Natural killer cell (primary cell): ENCODE data around the gene ATF6. TPM values are rescaled to one million over a fixed set of nuclear protein-coding genes. Genes with fewer than 3 reads are reported as not detected.
"Not testable (repeated sequence)": the region's sequence is repeated elsewhere in the genome, so short reads cannot be mapped to it uniquely, and the experiment has no call there.

Experiments used
- ATAC-seq, 3 donors: fragments of 150-1000 bp in 2 of 3; fragments of 200-7000 bp in 1 of 3; cut with Tn5 transposase; 1 replicate in 1 of 3; 2 replicates in 2 of 3; pipeline ENCODE4 v1.10.0; 2021; ENCODE audit warnings: mild to moderate bottlenecking in 2 of 3, moderate library complexity in 2 of 3
- DNase-seq, 2 donors: peaks; one replicate each; pipeline versions ENCODE4 v3.0.0 to v3.0.0-alpha.2; 2013 to 2021; ENCODE audit warnings: mixed read lengths in 1 of 2
- H3K27ac ChIP-seq: one replicate; pipeline ENCODE4 v1.5.1; 2013; ENCODE audit warnings: mild to moderate bottlenecking, low read length
- H3K27me3 ChIP-seq: one replicate; pipeline ENCODE4 v1.6.1; 2013; ENCODE audit warnings: low read length; ENCODE audit not compliant: control insufficient read depth, insufficient read depth
- H3K36me3 ChIP-seq: one replicate; pipeline ENCODE4 v1.6.1; 2013; ENCODE audit warnings: low read length; ENCODE audit not compliant: control insufficient read depth, insufficient read depth
- H3K4me1 ChIP-seq: one replicate; pipeline ENCODE4 v1.6.1; 2013; ENCODE audit warnings: low read length; ENCODE audit not compliant: control insufficient read depth, insufficient read depth
- H3K4me3 ChIP-seq: one replicate; pipeline ENCODE4 v1.5.1; 2013; ENCODE audit warnings: low read length
- H3K9me3 ChIP-seq: one replicate; pipeline ENCODE4 v1.6.1; 2013; ENCODE audit warnings: low read length; ENCODE audit not compliant: control insufficient read depth, insufficient read depth
- H3K27ac Mint-ChIP-seq, 2 donors: one replicate each; pipeline ENCODE4 v1.8.0; 2022; ENCODE audit warnings: mild to moderate bottlenecking in 2 of 2, mixed read lengths in 2 of 2, moderate library complexity in 1 of 2
- H3K27me3 Mint-ChIP-seq, 2 donors: one replicate each; pipeline ENCODE4 v1.8.0; 2022; ENCODE audit warnings: low read depth in 2 of 2, mixed read lengths in 2 of 2
- H3K36me3 Mint-ChIP-seq: one replicate; pipeline ENCODE4 v1.8.0; 2022; ENCODE audit warnings: mixed read lengths
- H3K4me1 Mint-ChIP-seq, 2 donors: one replicate each; pipeline ENCODE4 v1.8.0; 2022; ENCODE audit warnings: mixed read lengths in 2 of 2
- H3K4me3 Mint-ChIP-seq: one replicate; pipeline ENCODE4 v1.8.0; 2022; ENCODE audit warnings: mild to moderate bottlenecking, moderate library complexity, mixed read lengths
- H3K9me3 Mint-ChIP-seq, 2 donors: one replicate each; pipeline ENCODE4 v1.8.0; 2022; ENCODE audit warnings: mixed read lengths in 2 of 2
- CTCF ChIP-seq: fragments of 200-600 bp; IDR thresholded peaks from one replicate; pipeline ENCODE4 v1.8.0; 2022; ENCODE audit warnings: antibody characterized with exemption
- WGBS: methylation state at CpG from one replicate; pipeline ENCODE4 v1.1.7; 2013; ENCODE audit warnings: missing lambda C conversion rate; ENCODE audit not compliant: insufficient coverage; 5-methylcytosine and 5-hydroxymethylcytosine counted together
- intact Hi-C: fragments of 100-400 bp; cut with micrococcal nuclease; formaldehyde crosslinking; loops from one replicate; pipeline ENCODE4 v1.14.2; 2022
- total RNA-seq, 4 donors: library from RNA; stranded (reverse); fragments of 120-200 nt in 1 of 4; gene quantifications; one replicate each; pipeline versions ENCODE4 v1.2.3 to v1.2.4, GENCODE V29; 2013 to 2022

The ATF6 gene
- total RNA-seq, 3 donors from 2014 or later (not counting 1 experiment from before 2014, with no cell fraction given): 16.8 to 25.0 (median 21.8) TPM

- peaks cover 36 to 60% of the 10 kb centered on the region in 2 donors for H3K4me1 Mint-ChIP-seq
- 100% methylated on average over 1 of the region's 1 CpG for WGBS
- DNase-seq (no peak), ATAC-seq (no peak)
- no peak for TF ChIP-seq CTCF
- H3K9me3 Mint-ChIP-seq: no peaks in the 10 kb centered on the region
- Histone ChIP-seq H3K4me3 (no peak overlapping the region), H3K27ac (no peak overlapping the region), H3K4me1 (peaks cover 27% of the 10 kb centered on the region), H3K36me3 (no peaks in the 10 kb centered on the region), H3K9me3 (no peaks in the 10 kb centered on the region), H3K27me3 (no peaks in the 10 kb centered on the region)
- H3K27ac Mint-ChIP-seq: no peak overlapping the region
- no peak overlapping the region for H3K4me3 Mint-ChIP-seq
- H3K36me3 Mint-ChIP-seq: no peaks in the 10 kb centered on the region
- intact Hi-C loops: loop anchor here (10.0 kb wide), 1 partner anchor 178 kb away; the partner anchor contains the start of gene FCGR3A
- H3K27me3 Mint-ChIP-seq: no peaks in the 10 kb centered on the region
Measured at GRCh38 chr1:161722406-161722805, 43.7 kb upstream of the ATF6 start.

- WGBS: 96% methylated on average over 8 of the region's 8 CpGs
- H3K4me3 ChIP-seq: no peak overlapping the region
- Mint-ChIP-seq H3K27me3 (no peaks in the 10 kb centered on the region), H3K27ac (peak overlapping the region; percentile 98), H3K4me1 (peaks cover 43 to 70% of the 10 kb centered on the region in 2 donors), H3K9me3 (no peaks in the 10 kb centered on the region), H3K4me3 (no peak overlapping the region), H3K36me3 (no peaks in the 10 kb centered on the region)
- no peaks in the 10 kb centered on the region for H3K27me3 ChIP-seq
- peaks cover 36% of the 10 kb centered on the region for H3K4me1 ChIP-seq
- no peaks in the 10 kb centered on the region for H3K36me3 ChIP-seq
- TF ChIP-seq CTCF: no peak
- H3K9me3 ChIP-seq: no peaks in the 10 kb centered on the region
- no peak overlapping the region for H3K27ac ChIP-seq
- intact Hi-C loops: loop anchor here (10.0 kb wide), 1 partner anchor 179 kb away; the partner anchor contains the start of gene FCGR3A
- DNase-seq: no peak
- no peak for ATAC-seq
Measured at GRCh38 chr1:161723459-161724141, 42.5 kb upstream of the ATF6 start.

GRCh38 chr1:161725258-161725907, 40.7 kb upstream of the ATF6 start:
- Mint-ChIP-seq H3K27ac (peak overlapping the region; percentile 98), H3K4me1 (peaks cover 56 to 82% of the 10 kb centered on the region in 2 donors), H3K4me3 (peak overlapping the region; percentile 100)
- H3K9me3 ChIP-seq, ATAC-seq, H3K36me3 Mint-ChIP-seq, DNase-seq, H3K27me3 Mint-ChIP-seq, H3K27me3 ChIP-seq, H3K36me3 ChIP-seq, H3K9me3 Mint-ChIP-seq: not testable (repeated sequence)
- intact Hi-C loops: loop anchor here (10.0 kb wide), 1 partner anchor 181 kb away; the partner anchor contains the start of gene FCGR3A
- peak overlapping the region; percentile 63 for H3K4me3 ChIP-seq
- H3K4me1 ChIP-seq: peaks cover 48% of the 10 kb centered on the region
- WGBS: 53% methylated on average over 22 of the region's 22 CpGs
- peak overlapping the region; percentile 61 for H3K27ac ChIP-seq

- H3K36me3 ChIP-seq: no peaks in the 10 kb centered on the region
- peak; percentile 47 to 64 for DNase-seq
- no peaks in the 10 kb centered on the region for H3K9me3 ChIP-seq
- intact Hi-C loops: loop anchor here (10.0 kb wide), 1 partner anchor 181 kb away; the partner anchor contains the start of gene FCGR3A
- Mint-ChIP-seq H3K27me3 (no peaks in the 10 kb centered on the region), H3K9me3 (no peaks in the 10 kb centered on the region), H3K36me3 (no peaks in the 10 kb centered on the region), H3K4me1 (peaks cover 60 to 84% of the 10 kb centered on the region in 2 donors), H3K4me3 (peak overlapping the region; percentile 100), H3K27ac (peak overlapping the region; percentile 98)
- peak; percentile 23 to 45 (median 26) for ATAC-seq
- H3K4me3 ChIP-seq: peak overlapping the region; percentile 63
- H3K4me1 ChIP-seq: peaks cover 51% of the 10 kb centered on the region
- WGBS: 1% methylated on average over 34 of the region's 34 CpGs
- no peaks in the 10 kb centered on the region for H3K27me3 ChIP-seq
- no peak for TF ChIP-seq CTCF
- peak overlapping the region; percentile 61 for H3K27ac ChIP-seq
Measured at GRCh38 chr1:161725908-161726472, 40.1 kb upstream of the ATF6 start.
